Measurements from ENCODE around the gene IL19.

Gene IL19

GRCh38 chr1:206808615-206809014, 38.0 kb downstream of the IL19 start:
- H3K4me3 ChIP-seq (ENCODE audit: low read depth, low read length), result no peak overlapping the region
- H3K9me3 ChIP-seq (ENCODE audit: control insufficient read depth, insufficient read depth, low read length), result no peaks in the 10 kb centered on the region
- H3K36me3 ChIP-seq (ENCODE audit: control insufficient read depth, insufficient read depth, low read length), result no peaks in the 10 kb centered on the region
- H3K4me1 ChIP-seq (ENCODE audit: control insufficient read depth, insufficient read depth, low read length), result no peaks in the 10 kb centered on the region
- H3K9ac ChIP-seq (ENCODE audit: low read depth, low read length), result no peak overlapping the region
- peaks cover 3% of the 10 kb centered on the region for H3K27me3 ChIP-seq (ENCODE audit: control insufficient read depth, insufficient read depth, low read length)

DNA sequence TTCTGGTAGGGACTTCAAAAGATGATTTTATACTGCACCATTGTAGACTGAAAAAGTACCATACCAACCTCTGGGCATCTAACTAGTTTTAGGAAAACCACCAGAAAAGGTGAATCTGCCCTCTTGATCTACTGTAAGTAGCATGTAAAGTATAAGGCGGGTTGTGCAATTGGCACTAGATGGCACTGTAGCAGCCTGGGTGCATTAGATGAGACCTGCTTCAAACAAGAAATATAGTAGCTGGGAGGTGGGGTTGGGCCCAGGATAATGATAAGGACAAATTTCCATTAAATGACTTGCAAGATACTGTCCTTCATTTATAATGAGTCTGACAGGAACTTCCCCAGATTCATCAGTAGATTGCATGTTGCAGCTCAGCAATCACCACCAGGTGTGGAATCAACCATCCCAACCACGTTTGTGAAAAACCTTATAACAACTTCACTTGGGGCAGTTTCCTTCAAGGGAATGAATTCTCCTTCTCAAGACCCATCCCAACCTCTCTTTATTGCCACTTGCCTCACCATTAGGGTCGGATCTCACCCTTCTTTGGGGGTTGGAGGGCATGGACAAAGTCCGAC, 39.0 kb downstream of the IL19 start:
- H3K27me3 ChIP-seq (ENCODE audit: control insufficient read depth, insufficient read depth, low read length), result peaks cover 3% of the 10 kb centered on the region
- H3K4me1 ChIP-seq (ENCODE audit: control insufficient read depth, insufficient read depth, low read length), result no peaks in the 10 kb centered on the region

GRCh38 chr1:206812471-206812870, 41.9 kb downstream of the IL19 start:
- Histone ChIP-seq H3K9ac (ENCODE audit: low read depth, low read length) (no peak overlapping the region), H3K36me3 (ENCODE audit: control insufficient read depth, insufficient read depth, low read length) (no peaks in the 10 kb centered on the region), H3K4me3 (ENCODE audit: low read depth, low read length) (no peak overlapping the region), H3K4me1 (ENCODE audit: control insufficient read depth, insufficient read depth, low read length) (no peaks in the 10 kb centered on the region), H3K27me3 (ENCODE audit: control insufficient read depth, insufficient read depth, low read length) (no peaks in the 10 kb centered on the region), H3K9me3 (ENCODE audit: control insufficient read depth, insufficient read depth, low read length) (no peaks in the 10 kb centered on the region)

More for the DNA sequence above, 39.0 kb downstream of the IL19 start:
- no peaks in the 10 kb centered on the region for H3K36me3 ChIP-seq (ENCODE audit: control insufficient read depth, insufficient read depth, low read length)
- no peak overlapping the region for H3K4me3 ChIP-seq (ENCODE audit: low read depth, low read length)
- H3K9me3 ChIP-seq (ENCODE audit: control insufficient read depth, insufficient read depth, low read length), result no peaks in the 10 kb centered on the region
- no peak overlapping the region for H3K9ac ChIP-seq (ENCODE audit: low read depth, low read length)

GRCh38 chr1:206814716-206815341, 44.3 kb downstream of the IL19 start:
- H3K4me1 ChIP-seq (ENCODE audit: control insufficient read depth, insufficient read depth, low read length), result no peaks in the 10 kb centered on the region
- no peak overlapping the region for H3K4me3 ChIP-seq (ENCODE audit: low read depth, low read length)
- H3K9me3 ChIP-seq (ENCODE audit: control insufficient read depth, insufficient read depth, low read length), result no peaks in the 10 kb centered on the region
- no peak overlapping the region for H3K9ac ChIP-seq (ENCODE audit: low read depth, low read length)
- no peaks in the 10 kb centered on the region for H3K27me3 ChIP-seq (ENCODE audit: control insufficient read depth, insufficient read depth, low read length)
- H3K36me3 ChIP-seq (ENCODE audit: control insufficient read depth, insufficient read depth, low read length), result no peaks in the 10 kb centered on the region

DNA sequence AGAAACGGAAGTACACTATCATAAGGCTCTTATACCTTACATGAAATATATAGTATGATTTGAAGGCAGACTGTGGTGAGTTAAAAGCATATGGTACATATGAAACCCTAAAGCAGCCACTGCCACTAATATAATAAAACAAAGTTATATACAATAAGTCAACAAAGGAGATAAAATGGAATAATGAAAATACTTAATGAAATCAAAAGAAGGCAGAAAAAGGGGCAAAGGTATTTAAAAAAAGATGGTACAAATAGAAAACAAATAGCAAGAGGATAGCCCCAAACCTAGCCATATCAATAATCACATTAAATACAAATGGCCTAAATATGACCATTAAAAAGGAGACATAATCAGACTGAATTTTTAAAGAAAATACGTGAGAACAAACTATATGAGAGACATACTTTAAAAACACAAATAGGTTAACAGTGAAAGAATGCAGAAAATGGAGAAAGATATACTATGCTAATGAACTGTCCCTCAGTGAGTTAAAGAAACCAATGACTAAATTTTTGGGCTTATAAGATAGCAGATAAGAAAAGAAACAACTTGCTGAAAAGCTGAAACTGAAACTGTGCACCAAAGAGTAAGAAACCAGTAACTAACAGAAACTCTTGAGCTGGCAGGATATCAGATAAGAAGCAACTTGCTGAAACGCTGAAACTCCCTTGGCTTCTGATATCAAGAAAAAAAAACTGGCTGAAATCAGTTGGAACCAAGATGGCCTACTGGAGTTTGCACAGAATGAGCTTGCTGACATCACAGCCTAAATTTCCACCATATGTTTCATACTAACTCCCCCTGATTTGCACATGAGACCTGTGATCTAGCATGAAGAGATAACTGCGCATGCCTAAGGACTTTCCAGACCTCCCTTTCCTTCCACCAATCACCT, 46.1 kb downstream of the IL19 start:
- H3K36me3 ChIP-seq (ENCODE audit: control insufficient read depth, insufficient read depth, low read length), result no peaks in the 10 kb centered on the region
- H3K4me1 ChIP-seq (ENCODE audit: control insufficient read depth, insufficient read depth, low read length), result no peaks in the 10 kb centered on the region
- H3K9ac ChIP-seq (ENCODE audit: low read depth, low read length), result no peak overlapping the region
- no peaks in the 10 kb centered on the region for H3K27me3 ChIP-seq (ENCODE audit: control insufficient read depth, insufficient read depth, low read length)
- no peaks in the 10 kb centered on the region for H3K9me3 ChIP-seq (ENCODE audit: control insufficient read depth, insufficient read depth, low read length)
- H3K4me3 ChIP-seq (ENCODE audit: low read depth, low read length), result no peak overlapping the region

GRCh38 chr1:206821493-206821892, 50.9 kb downstream of the IL19 start:
- Histone ChIP-seq H3K4me1 (ENCODE audit: control insufficient read depth, insufficient read depth, low read length) (no peaks in the 10 kb centered on the region), H3K4me3 (ENCODE audit: low read depth, low read length) (no peak overlapping the region), H3K27me3 (ENCODE audit: control insufficient read depth, insufficient read depth, low read length) (peaks cover 4% of the 10 kb centered on the region), H3K9me3 (ENCODE audit: control insufficient read depth, insufficient read depth, low read length) (no peaks in the 10 kb centered on the region), H3K36me3 (ENCODE audit: control insufficient read depth, insufficient read depth, low read length) (no peaks in the 10 kb centered on the region), H3K9ac (ENCODE audit: low read depth, low read length) (no peak overlapping the region)

DNA sequence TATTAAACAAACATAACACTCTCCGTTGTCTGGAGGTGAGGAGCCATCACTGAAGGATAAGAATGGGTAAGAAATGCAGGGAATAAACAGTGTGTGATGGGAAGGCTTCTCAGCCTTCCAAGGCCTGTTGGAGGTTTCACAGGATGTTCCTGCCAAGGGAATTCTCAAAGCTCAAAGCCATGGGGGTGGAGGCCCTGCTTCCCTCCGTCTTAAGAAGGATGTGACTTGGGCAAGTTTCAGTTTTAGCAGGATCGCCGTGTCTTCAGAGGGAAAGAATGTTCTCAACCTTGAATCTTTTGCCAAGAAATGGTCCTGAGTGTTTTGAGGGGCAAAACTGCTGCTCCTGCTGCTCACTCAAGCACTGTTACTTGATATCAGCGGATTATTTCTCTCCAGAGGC, 53.2 kb downstream of the IL19 start:
- H3K4me1 ChIP-seq (ENCODE audit: control insufficient read depth, insufficient read depth, low read length), result no peaks in the 10 kb centered on the region
- H3K4me3 ChIP-seq (ENCODE audit: low read depth, low read length), result no peak overlapping the region
- H3K9me3 ChIP-seq (ENCODE audit: control insufficient read depth, insufficient read depth, low read length), result no peaks in the 10 kb centered on the region
- no peaks in the 10 kb centered on the region for H3K36me3 ChIP-seq (ENCODE audit: control insufficient read depth, insufficient read depth, low read length)
- no peak overlapping the region for H3K9ac ChIP-seq (ENCODE audit: low read depth, low read length)
- peaks cover 4% of the 10 kb centered on the region for H3K27me3 ChIP-seq (ENCODE audit: control insufficient read depth, insufficient read depth, low read length)

- Histone ChIP-seq H3K9me3 (ENCODE audit: control insufficient read depth, insufficient read depth, low read length) (no peaks in the 10 kb centered on the region), H3K4me3 (ENCODE audit: low read depth, low read length) (no peak overlapping the region), H3K9ac (ENCODE audit: low read depth, low read length) (no peak overlapping the region), H3K27me3 (ENCODE audit: control insufficient read depth, insufficient read depth, low read length) (peaks cover 4% of the 10 kb centered on the region), H3K36me3 (ENCODE audit: control insufficient read depth, insufficient read depth, low read length) (no peaks in the 10 kb centered on the region), H3K4me1 (ENCODE audit: control insufficient read depth, insufficient read depth, low read length) (no peaks in the 10 kb centered on the region)
Measured at GRCh38 chr1:206824331-206824730, 53.8 kb downstream of the IL19 start.

DNA sequence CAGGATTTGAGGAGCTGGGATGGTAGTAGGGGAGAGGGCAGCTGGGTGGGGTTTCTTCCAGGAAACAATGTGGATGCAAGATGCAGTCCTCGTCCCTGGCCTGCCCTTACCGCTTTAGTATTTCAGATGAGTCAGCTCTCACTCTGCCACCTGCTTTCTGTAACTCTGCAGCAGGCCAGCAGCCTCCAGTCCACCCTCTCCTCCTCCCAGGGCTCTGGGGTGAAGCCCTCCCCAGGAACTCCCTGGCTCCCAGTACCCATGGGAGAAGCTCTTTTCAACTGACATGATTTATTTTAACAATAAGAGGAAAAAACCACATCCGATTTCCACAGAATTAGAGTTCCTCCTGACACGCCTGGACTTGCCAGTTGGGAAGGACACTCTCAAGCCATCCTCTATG, 55.8 kb downstream of the IL19 start:
- Histone ChIP-seq H3K9me3 (ENCODE audit: control insufficient read depth, insufficient read depth, low read length) (no peaks in the 10 kb centered on the region), H3K27me3 (ENCODE audit: control insufficient read depth, insufficient read depth, low read length) (peaks cover 4% of the 10 kb centered on the region), H3K36me3 (ENCODE audit: control insufficient read depth, insufficient read depth, low read length) (no peaks in the 10 kb centered on the region), H3K4me1 (ENCODE audit: control insufficient read depth, insufficient read depth, low read length) (no peaks in the 10 kb centered on the region), H3K9ac (ENCODE audit: low read depth, low read length) (no peak overlapping the region), H3K4me3 (ENCODE audit: low read depth, low read length) (no peak overlapping the region)

DNA sequence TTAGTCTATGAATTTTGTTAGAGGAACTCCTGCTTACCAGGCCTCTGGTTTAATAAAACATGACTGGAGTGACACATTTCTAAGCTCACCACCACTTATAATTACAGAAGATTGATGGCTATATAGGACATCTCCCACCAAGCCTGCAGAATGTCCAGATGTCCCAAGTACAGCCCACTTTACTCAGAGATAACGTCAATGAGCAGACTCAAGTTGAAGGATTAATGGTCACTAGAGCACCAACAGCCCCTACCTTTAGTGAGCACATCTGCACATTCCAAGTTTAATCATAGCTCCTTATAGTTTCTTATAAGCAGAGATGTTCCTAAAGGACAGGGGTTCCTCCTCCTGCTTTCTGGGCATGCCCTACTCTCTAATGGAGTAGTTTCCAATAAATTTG, 57.5 kb downstream of the IL19 start:
- no peaks in the 10 kb centered on the region for H3K36me3 ChIP-seq (ENCODE audit: control insufficient read depth, insufficient read depth, low read length)
- no peaks in the 10 kb centered on the region for H3K4me1 ChIP-seq (ENCODE audit: control insufficient read depth, insufficient read depth, low read length)

DNA sequence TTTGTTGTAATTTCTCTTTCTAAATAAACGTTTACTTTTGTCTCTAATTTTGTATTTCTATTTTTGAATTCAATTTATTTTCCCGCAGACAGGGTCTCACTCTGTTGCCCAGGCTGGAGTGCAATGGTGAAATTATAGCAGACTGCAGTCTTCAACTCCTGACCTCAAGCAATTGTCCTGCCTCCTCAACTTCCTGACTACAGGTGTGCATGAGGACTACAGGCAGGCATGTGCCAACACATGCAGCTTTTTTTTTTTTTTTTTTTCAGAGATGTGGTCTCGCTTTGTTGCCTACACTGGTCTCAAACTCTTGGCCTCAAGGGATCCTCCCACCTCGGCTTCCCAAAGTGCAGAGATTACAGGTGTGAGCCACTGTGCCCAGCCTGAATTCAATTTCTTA, 58.2 kb downstream of the IL19 start:
- peaks cover 4% of the 10 kb centered on the region for H3K27me3 ChIP-seq (ENCODE audit: control insufficient read depth, insufficient read depth, low read length)

More for the DNA sequence above, 57.5 kb downstream of the IL19 start:
- no peak overlapping the region for H3K4me3 ChIP-seq (ENCODE audit: low read depth, low read length)
- H3K9ac ChIP-seq (ENCODE audit: low read depth, low read length), result no peak overlapping the region
- H3K9me3 ChIP-seq (ENCODE audit: control insufficient read depth, insufficient read depth, low read length), result no peaks in the 10 kb centered on the region
- peaks cover 4% of the 10 kb centered on the region for H3K27me3 ChIP-seq (ENCODE audit: control insufficient read depth, insufficient read depth, low read length)

DNA sequence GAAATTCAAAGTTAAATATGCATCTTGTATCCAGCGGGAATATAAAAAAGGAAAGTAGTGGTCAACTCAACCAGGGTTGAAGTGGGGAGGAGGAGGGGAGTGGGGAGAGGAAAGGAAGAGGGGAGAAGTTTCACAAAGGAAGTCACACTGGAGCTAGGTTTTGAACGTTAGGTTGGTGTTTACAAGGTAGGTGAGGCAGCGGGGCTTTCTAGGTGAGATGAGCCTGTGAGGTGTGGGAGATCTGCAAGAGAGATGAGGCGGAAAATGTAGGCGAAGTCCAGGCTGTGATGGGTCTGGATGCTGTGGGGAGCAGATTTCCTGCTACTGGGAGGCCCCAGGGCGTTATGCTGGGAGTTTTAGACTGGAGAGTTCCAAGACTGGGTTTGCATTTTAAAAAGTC, 58.7 kb downstream of the IL19 start:
- Histone ChIP-seq H3K9ac (ENCODE audit: low read depth, low read length) (no peak overlapping the region), H3K4me1 (ENCODE audit: control insufficient read depth, insufficient read depth, low read length) (no peaks in the 10 kb centered on the region), H3K9me3 (ENCODE audit: control insufficient read depth, insufficient read depth, low read length) (no peaks in the 10 kb centered on the region), H3K27me3 (ENCODE audit: control insufficient read depth, insufficient read depth, low read length) (peaks cover 4% of the 10 kb centered on the region), H3K36me3 (ENCODE audit: control insufficient read depth, insufficient read depth, low read length) (no peaks in the 10 kb centered on the region), H3K4me3 (ENCODE audit: low read depth, low read length) (no peak overlapping the region)

More for the DNA sequence above, 58.2 kb downstream of the IL19 start:
- H3K9ac ChIP-seq (ENCODE audit: low read depth, low read length), result no peak overlapping the region
- H3K4me1 ChIP-seq (ENCODE audit: control insufficient read depth, insufficient read depth, low read length), result no peaks in the 10 kb centered on the region
- H3K9me3 ChIP-seq (ENCODE audit: control insufficient read depth, insufficient read depth, low read length), result no peaks in the 10 kb centered on the region
- H3K4me3 ChIP-seq (ENCODE audit: low read depth, low read length), result no peak overlapping the region
- H3K36me3 ChIP-seq (ENCODE audit: control insufficient read depth, insufficient read depth, low read length), result no peaks in the 10 kb centered on the region
